VCaP (cell line): Measurements from ENCODE around the gene TTC4.

Experiments
- H3K27ac ChIP-seq: fragments of 450-650 bp; 2 replicates; pipeline ENCODE4 v1.5.1; 2017
- TF ChIP-seq, protein P1 (sequence below): fragments of 450-650 bp; conservative IDR thresholded peaks from 2 replicates; pipeline ENCODE4 v1.5.1; 2017; ENCODE audit warnings: mild to moderate bottlenecking, moderate library complexity

TTC4 gene

DNA sequence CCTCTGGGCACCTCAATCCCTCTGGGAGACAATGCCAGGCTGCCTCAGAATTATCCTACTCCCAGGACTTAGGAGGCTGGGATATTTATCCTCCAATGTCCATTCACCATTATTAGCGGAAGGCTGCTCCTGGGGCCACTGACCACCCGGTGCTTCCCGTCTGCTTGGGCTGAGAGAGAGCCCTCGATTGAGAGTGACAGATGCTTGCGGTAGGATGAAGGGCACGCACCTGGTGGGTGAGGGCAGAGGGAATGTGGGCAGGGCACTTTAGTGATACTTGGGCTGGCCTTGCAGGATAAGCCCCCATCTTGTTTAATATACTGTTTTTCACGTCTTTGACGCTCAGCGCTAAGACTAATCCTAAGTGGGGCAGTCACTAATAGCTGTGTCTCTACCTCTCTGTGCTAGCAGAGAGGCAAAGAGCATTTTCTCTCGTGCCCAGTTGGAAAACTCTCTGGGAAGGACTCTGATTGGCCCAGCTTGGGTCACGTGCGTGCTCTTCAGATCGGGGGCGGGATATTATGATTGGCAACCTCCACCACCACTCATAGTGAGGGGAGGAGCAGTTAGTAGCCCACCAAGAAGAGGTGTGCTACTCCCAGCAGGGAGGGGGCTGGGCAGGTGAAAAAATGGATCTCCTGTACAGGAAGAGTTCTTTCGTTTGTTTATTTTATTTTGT, 59.3 kb downstream of the TTC4 start:
- TF ChIP-seq, protein P1, sequence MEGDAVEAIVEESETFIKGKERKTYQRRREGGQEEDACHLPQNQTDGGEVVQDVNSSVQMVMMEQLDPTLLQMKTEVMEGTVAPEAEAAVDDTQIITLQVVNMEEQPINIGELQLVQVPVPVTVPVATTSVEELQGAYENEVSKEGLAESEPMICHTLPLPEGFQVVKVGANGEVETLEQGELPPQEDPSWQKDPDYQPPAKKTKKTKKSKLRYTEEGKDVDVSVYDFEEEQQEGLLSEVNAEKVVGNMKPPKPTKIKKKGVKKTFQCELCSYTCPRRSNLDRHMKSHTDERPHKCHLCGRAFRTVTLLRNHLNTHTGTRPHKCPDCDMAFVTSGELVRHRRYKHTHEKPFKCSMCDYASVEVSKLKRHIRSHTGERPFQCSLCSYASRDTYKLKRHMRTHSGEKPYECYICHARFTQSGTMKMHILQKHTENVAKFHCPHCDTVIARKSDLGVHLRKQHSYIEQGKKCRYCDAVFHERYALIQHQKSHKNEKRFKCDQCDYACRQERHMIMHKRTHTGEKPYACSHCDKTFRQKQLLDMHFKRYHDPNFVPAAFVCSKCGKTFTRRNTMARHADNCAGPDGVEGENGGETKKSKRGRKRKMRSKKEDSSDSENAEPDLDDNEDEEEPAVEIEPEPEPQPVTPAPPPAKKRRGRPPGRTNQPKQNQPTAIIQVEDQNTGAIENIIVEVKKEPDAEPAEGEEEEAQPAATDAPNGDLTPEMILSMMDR, result no peak
- no peak overlapping the region for H3K27ac ChIP-seq

DNA sequence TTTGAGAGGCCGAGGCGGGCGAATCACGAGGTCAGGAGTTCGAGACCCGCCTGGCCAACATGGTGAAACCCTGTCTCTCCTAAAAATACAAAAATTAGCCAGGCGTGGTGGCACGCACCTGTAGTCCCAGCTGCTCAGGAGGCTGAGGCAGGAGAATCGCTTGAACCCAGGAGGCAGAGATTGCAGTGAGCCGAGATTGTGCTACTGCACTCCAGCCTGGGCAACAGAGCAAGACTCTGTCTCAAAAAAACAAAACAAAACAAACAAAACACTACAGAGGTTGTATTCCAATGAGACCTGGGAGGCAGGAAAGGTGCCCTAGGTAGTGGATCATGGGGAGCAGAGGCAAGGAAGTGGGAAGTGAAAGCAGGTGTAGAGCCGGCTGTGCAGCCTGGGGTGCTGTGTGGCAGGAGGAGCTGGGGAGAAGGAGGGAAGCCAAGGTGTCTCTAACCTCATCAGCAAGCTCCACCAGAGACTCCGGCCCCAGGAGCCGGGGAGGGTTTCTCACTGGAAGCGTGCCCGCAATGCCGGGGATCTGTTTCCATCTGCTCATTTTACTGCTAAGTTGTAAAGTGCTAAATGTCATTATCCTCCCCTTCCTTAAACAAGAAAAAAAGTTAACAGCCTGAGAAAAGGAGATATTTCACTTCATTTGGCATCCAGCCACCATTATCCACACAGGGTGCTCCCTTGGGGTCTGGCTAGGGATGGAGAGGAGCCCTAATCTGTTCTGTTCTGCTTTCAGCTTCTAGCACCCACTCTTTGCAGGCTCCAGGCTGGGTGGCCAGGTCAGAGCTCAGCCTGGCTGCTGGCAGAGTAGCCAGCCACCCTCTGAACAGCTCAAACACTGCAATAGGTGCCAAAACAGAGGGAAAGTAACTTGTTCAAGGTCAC, 60.4 kb downstream of the TTC4 start:
- peak overlapping the region; percentile 41 for H3K27ac ChIP-seq

DNA sequence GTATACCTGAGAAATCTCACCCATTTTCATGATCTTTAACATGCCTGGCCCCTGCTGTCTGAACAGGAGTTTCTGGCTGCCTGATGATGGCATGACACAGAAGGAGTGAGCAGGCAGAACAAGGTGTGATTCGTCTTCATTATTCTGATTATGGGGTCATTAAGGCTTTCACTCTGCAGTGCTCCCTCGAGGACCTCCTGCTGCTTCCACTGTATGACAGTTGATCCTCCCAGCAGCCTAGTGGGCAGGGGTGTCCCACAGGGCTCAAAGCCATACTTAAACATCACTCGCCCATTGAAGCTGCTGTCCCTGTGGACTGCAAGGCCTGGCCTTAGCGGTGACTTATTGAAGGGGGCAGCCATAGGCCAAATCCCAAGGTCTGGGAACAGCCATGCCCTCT, 61.4 kb downstream of the TTC4 start:
- H3K27ac ChIP-seq, result no peak overlapping the region
- TF ChIP-seq, protein P1, result no peak

DNA sequence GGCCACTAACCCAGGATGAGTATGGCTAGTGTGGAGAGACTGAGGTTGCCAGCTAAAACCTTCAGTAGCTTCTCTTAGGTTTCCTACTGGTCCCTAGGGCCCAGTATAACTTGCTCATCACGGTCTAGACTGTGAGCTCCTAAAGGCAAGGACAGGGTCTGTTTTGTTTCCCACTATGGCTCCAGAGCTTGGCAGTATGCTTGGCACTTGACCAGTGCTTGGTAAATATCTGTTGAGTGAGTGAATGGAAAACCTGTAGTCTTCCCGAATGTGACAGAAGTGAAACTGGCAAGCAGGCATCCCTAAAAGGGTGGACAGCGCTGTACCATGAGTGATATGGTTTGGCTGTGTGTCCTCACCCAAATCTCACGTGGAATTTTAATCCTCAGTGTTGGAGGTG, 61.8 kb downstream of the TTC4 start:
- TF ChIP-seq, protein P1, result no peak
- no peak overlapping the region for H3K27ac ChIP-seq

DNA sequence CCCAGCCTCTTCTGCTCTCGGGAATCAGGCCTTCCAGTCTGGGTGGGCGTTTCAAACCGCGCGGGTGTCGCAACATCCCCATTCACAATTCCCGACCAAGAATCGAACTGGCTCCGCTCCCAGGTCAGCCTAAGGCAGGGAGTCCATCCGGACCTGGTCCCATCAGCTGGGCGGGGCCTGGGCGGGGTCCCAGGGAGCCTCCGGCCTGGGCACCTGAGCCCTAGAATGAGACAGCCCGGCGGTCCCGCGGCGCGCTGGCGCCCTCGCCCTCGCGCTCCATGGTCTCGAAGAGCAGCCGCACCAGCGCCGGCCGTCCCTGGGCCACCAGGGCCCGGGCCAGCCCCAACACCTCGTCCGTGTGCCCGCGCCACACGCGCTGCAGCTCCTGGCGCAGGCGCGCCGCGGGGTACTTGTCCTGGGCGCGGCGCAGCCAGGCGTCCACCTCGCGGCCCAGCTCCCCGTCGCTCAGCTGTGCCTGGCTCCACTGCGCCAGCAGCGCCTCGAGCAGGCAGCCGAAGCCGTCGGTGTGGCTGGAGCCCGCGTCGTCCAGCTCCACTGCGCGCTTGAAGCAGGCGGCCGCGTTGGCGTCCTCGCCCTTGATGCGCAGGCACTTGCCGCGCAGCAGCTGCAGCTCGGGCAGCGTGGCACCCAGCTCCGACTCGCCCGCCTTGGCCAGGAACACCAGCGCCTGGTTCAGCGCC, 65.5 kb downstream of the TTC4 start:
- no peak overlapping the region for H3K27ac ChIP-seq
- TF ChIP-seq, protein P1, result no peak

DNA sequence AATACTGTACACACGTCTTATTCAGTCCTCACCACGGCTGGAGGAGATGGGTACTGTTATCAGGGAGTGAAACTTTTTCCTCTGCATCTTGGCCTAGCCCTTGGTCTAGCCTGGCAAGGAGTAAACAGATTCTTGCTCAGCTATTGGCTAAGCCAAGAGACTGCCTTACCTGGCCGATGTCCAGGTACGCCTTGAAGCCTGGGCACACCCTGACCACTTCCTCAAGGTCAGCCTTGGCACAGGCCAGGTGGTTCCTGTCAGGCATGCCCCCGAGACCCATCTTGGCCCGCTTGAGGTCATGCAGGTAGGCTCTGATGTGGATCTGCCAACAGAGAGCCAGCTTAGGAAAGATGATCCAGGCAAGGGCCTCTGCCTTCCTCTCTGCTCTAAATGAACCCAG, 66.5 kb downstream of the TTC4 start:
- H3K27ac ChIP-seq, result no peak overlapping the region
- TF ChIP-seq, protein P1, result no peak

DNA sequence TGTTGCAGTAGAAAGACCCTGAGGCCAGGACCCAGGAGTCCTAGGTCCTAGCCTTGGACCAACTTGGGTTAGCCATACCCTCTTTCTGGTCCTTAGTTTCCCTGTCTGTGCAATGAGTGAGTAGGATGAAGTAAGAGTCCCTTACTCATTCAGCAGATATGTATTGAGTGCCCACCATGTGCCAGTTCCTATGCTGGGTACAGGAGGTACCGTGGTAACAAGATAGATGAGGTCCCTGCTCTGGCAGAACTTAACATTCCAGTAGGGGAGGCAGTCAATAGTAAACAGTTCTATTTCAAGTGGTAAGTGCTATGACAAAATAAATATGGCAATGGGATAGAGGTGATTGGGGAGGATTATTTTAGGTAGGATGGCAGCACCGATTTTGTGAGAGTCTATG, 66.9 kb downstream of the TTC4 start:
- TF ChIP-seq, protein P1, result no peak
- no peak overlapping the region for H3K27ac ChIP-seq
